OCI-LY3 (cell line): ENCODE measurements around the gene CAMTA1.

ENCODE experiments used
- H2AFZ ChIP-seq: fragments of 200-600, 300-600 bp; shearing (Covaris generic); 2 replicates; pipeline ENCODE4 v1.6.0; 2014; ENCODE audit warnings: antibody characterized with exemption, low read depth, low read length
- H3K27ac ChIP-seq: fragments of 200-600, 300-600 bp; sonication (generic); 2 replicates; pipeline ENCODE4 v1.5.1; 2014; ENCODE audit warnings: mild to moderate bottlenecking, low read length, moderate library complexity, mixed read lengths
- H3K27me3 ChIP-seq: fragments of 200-600, 300-600 bp; sonication (generic); 2 replicates; pipeline ENCODE4 v1.6.1; 2014; ENCODE audit warnings: low read depth, low read length, mixed read lengths
- H3K36me3 ChIP-seq: fragments of 200-600, 300-600 bp; sonication (generic); replicated peaks from 2 replicates; pipeline ENCODE3; 2014; ENCODE audit warnings: low read depth, low read length, mixed read lengths
- H3K4me1 ChIP-seq: fragments of 300-600, 200-600 bp; sonication (generic); 2 replicates; pipeline ENCODE4 v1.6.1; 2014; ENCODE audit warnings: low read length, mixed read lengths
- H3K4me2 ChIP-seq: fragments of 200-600, 300-600 bp; sonication (generic); 2 replicates; pipeline ENCODE4 v1.6.1; 2014; ENCODE audit warnings: low read length, mixed read lengths
- H3K4me3 ChIP-seq: fragments of 300-600, 200-600 bp; sonication (generic); 2 replicates; pipeline ENCODE4 v1.5.1; 2014; ENCODE audit warnings: antibody characterized with exemption, mild to moderate bottlenecking, low read length, moderate library complexity
- H3K79me2 ChIP-seq: fragments of 300-600, 200-600 bp; shearing (Covaris generic); 2 replicates; pipeline ENCODE4 v1.6.1; 2014; ENCODE audit warnings: mild to moderate bottlenecking, low read length, mixed read lengths
- H3K9ac ChIP-seq: fragments of 300-600, 200-600 bp; shearing (Covaris generic); 2 replicates; pipeline ENCODE4 v1.6.0; 2014; ENCODE audit warnings: mild to moderate bottlenecking, low read length, moderate library complexity
- H3K9me3 ChIP-seq: fragments of 200-600, 300-600 bp; shearing (Covaris generic); 2 replicates; pipeline ENCODE4 v1.6.1; 2014; ENCODE audit warnings: low read length, mixed read lengths; ENCODE audit not compliant: insufficient read depth
- H4K20me1 ChIP-seq: fragments of 200-600, 300-600 bp; sonication (generic); 2 replicates; pipeline ENCODE4 v1.6.1; 2016; ENCODE audit warnings: low read length, mixed read lengths; ENCODE audit not compliant: insufficient read depth
- EZH2phosphoT487 ChIP-seq: fragments of 200-600 bp; shearing (Covaris generic); IDR thresholded peaks from 2 replicates; pipeline ENCODE4 v1.6.1; 2018; ENCODE audit warnings: antibody characterized with exemption, mixed run types, low read depth
- TF ChIP-seq, protein P1 (sequence below): fragments of 200-600, 300-600 bp; sonication (generic); IDR thresholded peaks from 2 replicates; pipeline ENCODE4 v1.5.1; 2014; ENCODE audit warnings: antibody characterized with exemption, low read length, low read depth

Gene CAMTA1

DNA sequence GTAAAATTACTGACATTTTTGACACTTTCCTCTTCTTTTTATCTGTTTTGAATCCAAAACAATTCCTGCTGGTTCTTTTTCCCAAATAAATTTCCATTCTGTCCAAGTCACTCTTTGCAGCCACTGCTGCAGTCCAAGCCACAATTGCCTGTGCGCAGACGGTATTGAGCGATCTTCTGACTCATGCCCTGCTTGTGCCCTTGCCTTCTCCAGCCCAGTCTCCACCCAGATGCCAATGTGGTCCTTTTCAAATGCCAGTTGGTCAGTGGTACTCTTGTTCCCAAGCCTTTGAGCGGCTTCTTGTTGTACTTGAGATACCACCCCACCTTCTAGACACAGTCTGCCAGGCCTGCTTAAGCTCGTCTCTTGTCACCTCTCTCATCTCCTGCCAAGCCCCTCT, 78.9 kb downstream of the CAMTA1 start:
- H3K4me1 ChIP-seq: peaks cover 32% of the 10 kb centered on the region
- no peaks in the 10 kb centered on the region for H4K20me1 ChIP-seq
- H2AFZ ChIP-seq: no peak overlapping the region
- no peak overlapping the region for H3K4me2 ChIP-seq
- H3K4me3 ChIP-seq: no peak overlapping the region
- H3K27ac ChIP-seq: no peak overlapping the region
- no peaks in the 10 kb centered on the region for H3K9me3 ChIP-seq
- H3K36me3 ChIP-seq: no peaks in the 10 kb centered on the region
- H3K79me2 ChIP-seq: peaks cover 26% of the 10 kb centered on the region
- no peak overlapping the region for H3K9ac ChIP-seq
- TF ChIP-seq, protein P1, sequence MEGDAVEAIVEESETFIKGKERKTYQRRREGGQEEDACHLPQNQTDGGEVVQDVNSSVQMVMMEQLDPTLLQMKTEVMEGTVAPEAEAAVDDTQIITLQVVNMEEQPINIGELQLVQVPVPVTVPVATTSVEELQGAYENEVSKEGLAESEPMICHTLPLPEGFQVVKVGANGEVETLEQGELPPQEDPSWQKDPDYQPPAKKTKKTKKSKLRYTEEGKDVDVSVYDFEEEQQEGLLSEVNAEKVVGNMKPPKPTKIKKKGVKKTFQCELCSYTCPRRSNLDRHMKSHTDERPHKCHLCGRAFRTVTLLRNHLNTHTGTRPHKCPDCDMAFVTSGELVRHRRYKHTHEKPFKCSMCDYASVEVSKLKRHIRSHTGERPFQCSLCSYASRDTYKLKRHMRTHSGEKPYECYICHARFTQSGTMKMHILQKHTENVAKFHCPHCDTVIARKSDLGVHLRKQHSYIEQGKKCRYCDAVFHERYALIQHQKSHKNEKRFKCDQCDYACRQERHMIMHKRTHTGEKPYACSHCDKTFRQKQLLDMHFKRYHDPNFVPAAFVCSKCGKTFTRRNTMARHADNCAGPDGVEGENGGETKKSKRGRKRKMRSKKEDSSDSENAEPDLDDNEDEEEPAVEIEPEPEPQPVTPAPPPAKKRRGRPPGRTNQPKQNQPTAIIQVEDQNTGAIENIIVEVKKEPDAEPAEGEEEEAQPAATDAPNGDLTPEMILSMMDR: no peak
- no peak for TF ChIP-seq EZH2phosphoT487
- H3K27me3 ChIP-seq: no peaks in the 10 kb centered on the region

GRCh38 chr1:6866825-6867224, 81.6 kb downstream of the CAMTA1 start:
- TF ChIP-seq, protein P1: no peak
- TF ChIP-seq EZH2phosphoT487: no peak
- Histone ChIP-seq H3K79me2 (peaks cover 26% of the 10 kb centered on the region), H3K27ac (no peak overlapping the region), H4K20me1 (0 out of 2 replicates have a peak, but pooled peaks cover 2% of the 10 kb centered on the region), H3K4me1 (peaks cover 12% of the 10 kb centered on the region), H3K9ac (no peak overlapping the region), H3K9me3 (no peaks in the 10 kb centered on the region), H3K36me3 (no peaks in the 10 kb centered on the region), H3K4me2 (no peak overlapping the region), H3K4me3 (no peak overlapping the region), H3K27me3 (no peaks in the 10 kb centered on the region), H2AFZ (no peak overlapping the region)

DNA sequence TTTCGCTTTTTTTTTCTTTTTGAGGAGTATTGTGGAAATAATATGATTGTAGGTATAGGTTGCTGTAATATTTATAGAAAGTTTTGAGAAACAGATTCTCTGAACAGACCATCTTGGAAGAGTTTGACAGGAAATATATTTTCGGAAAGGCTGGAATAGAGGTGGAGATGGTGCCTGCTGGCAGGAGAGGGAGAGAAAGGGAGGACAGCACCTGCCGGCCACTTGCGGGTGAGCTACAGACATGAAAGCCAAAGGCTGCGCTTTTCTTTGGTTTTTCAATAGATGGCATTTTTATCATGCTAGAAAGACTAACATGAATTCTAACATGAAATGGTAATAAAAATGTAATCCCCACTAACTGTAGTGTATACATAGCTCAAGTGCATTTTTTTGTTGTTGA, 82.1 kb downstream of the CAMTA1 start:
- no peaks in the 10 kb centered on the region for H3K9me3 ChIP-seq
- H3K4me3 ChIP-seq: no peak overlapping the region
- H3K4me1 ChIP-seq: peaks cover 7% of the 10 kb centered on the region
- peaks cover 22% of the 10 kb centered on the region for H3K79me2 ChIP-seq
- no peaks in the 10 kb centered on the region for H3K36me3 ChIP-seq
- no peak overlapping the region for H3K4me2 ChIP-seq
- no peak overlapping the region for H2AFZ ChIP-seq
- 0 out of 2 replicates have a peak, but pooled peaks cover 2% of the 10 kb centered on the region for H4K20me1 ChIP-seq
- H3K9ac ChIP-seq: no peak overlapping the region
- no peak overlapping the region for H3K27ac ChIP-seq
- H3K27me3 ChIP-seq: no peaks in the 10 kb centered on the region
- TF ChIP-seq, protein P1: no peak

GRCh38 chr1:6867729-6868659, 82.7 kb downstream of the CAMTA1 start:
- Histone ChIP-seq H3K4me1 (peaks cover 3% of the 10 kb centered on the region; the same call in 1 of the 2 replicates), H4K20me1 (0 out of 2 replicates have a peak, but pooled peaks cover 2% of the 10 kb centered on the region), H3K4me2 (no peak overlapping the region), H3K36me3 (no peaks in the 10 kb centered on the region), H3K4me3 (no peak overlapping the region), H3K9ac (no peak overlapping the region), H3K27me3 (no peaks in the 10 kb centered on the region), H3K27ac (no peak overlapping the region), H3K9me3 (no peaks in the 10 kb centered on the region), H3K79me2 (peaks cover 16% of the 10 kb centered on the region), H2AFZ (no peak overlapping the region)
- no peak for TF ChIP-seq EZH2phosphoT487
